Fibroblast of peridontal ligament (primary cell): ENCODE measurements around the gene PPFIBP2.
A peak's percentile ranks its signal among the peaks of the same experiment; 100 is the strongest.
"Not testable (repeated sequence)": the region's sequence is repeated elsewhere in the genome, so short reads cannot be mapped to it uniquely, and the experiment has no call there.

Experiments
- DNase-seq: peaks from one replicate; pipeline ENCODE4 v3.0.0-alpha.2; 2010; ENCODE audit errors: extremely low read depth

Gene PPFIBP2

GRCh38 chr11:7635137-7635536 lies 121.3 kb downstream of the PPFIBP2 start:
- DNase-seq: no peak

GRCh38 chr11:7635708-7636107 lies 121.9 kb downstream of the PPFIBP2 start:
- DNase-seq: no peak

- no peak for DNase-seq
These were observed 122.6 kb downstream of the PPFIBP2 start for GRCh38 chr11:7636350-7636749.

GRCh38 chr11:7637447-7638157 lies 123.8 kb downstream of the PPFIBP2 start:
- peak; percentile 76 for DNase-seq

- DNase-seq: no peak
These were observed 125.2 kb downstream of the PPFIBP2 start for GRCh38 chr11:7638710-7639642.

GRCh38 chr11:7639643-7640025 lies 125.8 kb downstream of the PPFIBP2 start:
- no peak for DNase-seq

- DNase-seq: no peak
These were observed 127.0 kb downstream of the PPFIBP2 start for GRCh38 chr11:7640816-7641215.

- DNase-seq: no peak
These were observed 128.9 kb downstream of the PPFIBP2 start for GRCh38 chr11:7642747-7643146.

- DNase-seq: no peak
These were observed 129.5 kb downstream of the PPFIBP2 start for GRCh38 chr11:7643314-7643713.

- DNase-seq: no peak
These were observed 131.4 kb downstream of the PPFIBP2 start for GRCh38 chr11:7645206-7645605.

GRCh38 chr11:7646866-7647265 lies 133.1 kb downstream of the PPFIBP2 start:
- DNase-seq: no peak

GRCh38 chr11:7648264-7648663 lies 134.5 kb downstream of the PPFIBP2 start:
- no peak for DNase-seq

GRCh38 chr11:7651140-7651551 lies 137.3 kb downstream of the PPFIBP2 start:
- no peak for DNase-seq

- DNase-seq: no peak
These were observed 137.9 kb downstream of the PPFIBP2 start for GRCh38 chr11:7651700-7652099.

GRCh38 chr11:7654195-7654705 lies 140.5 kb downstream of the PPFIBP2 start:
- DNase-seq: no peak

- no peak for DNase-seq
These were observed 141.7 kb downstream of the PPFIBP2 start for GRCh38 chr11:7655253-7656217.

GRCh38 chr11:7656704-7657103 lies 142.9 kb downstream of the PPFIBP2 start:
- no peak for DNase-seq

- DNase-seq: peak; percentile 80
These were observed 143.7 kb downstream of the PPFIBP2 start for GRCh38 chr11:7657306-7658025.

- DNase-seq: not testable (repeated sequence)
These were observed 149.7 kb downstream of the PPFIBP2 start for GRCh38 chr11:7663531-7663930.

GRCh38 chr11:7664867-7665266 lies 151.1 kb downstream of the PPFIBP2 start:
- no peak for DNase-seq
